Activated naive CD4-positive, alpha-beta T cell treated with anti-CD3 and anti-CD28 coated beads, Interleukin-2, amount 50 U/mL, for 72 hours (primary cell): Measurements from ENCODE around the gene SGMS1. TPM values are rescaled to one million over a fixed set of nuclear protein-coding genes. Genes with fewer than 3 reads are reported as not detected.
A peak's percentile ranks its signal among the peaks of the same experiment; 100 is the strongest.

Experiments
- ATAC-seq, 2 donors: fragments of 150-1000 bp; cut with Tn5 transposase; 2 replicates each; pipeline ENCODE4 v1.10.0; 2021; ENCODE audit warnings: mild to moderate bottlenecking in 2 of 2, moderate library complexity in 2 of 2
- DNase-seq, 2 donors: peaks; one replicate each; pipeline ENCODE4 v3.0.0; 2021 to 2022; ENCODE audit warnings: low spot score in 2 of 2
- H3K27ac Mint-ChIP-seq, 2 donors: one replicate each; pipeline ENCODE4 v1.8.0; 2022; ENCODE audit warnings: mild to moderate bottlenecking in 2 of 2, mixed read lengths in 2 of 2
- H3K36me3 Mint-ChIP-seq, 2 donors: one replicate each; pipeline ENCODE4 v1.8.0; 2022; ENCODE audit warnings: mixed read lengths in 2 of 2
- H3K9me3 Mint-ChIP-seq, 2 donors: one replicate each; pipeline ENCODE4 v1.8.0; 2022; ENCODE audit warnings: mixed read lengths in 2 of 2
- total RNA-seq, 2 donors: library from RNA; stranded (reverse); gene quantifications; one replicate each; pipeline ENCODE4 v1.2.3, GENCODE V29; 2022

The SGMS1 gene
- total RNA-seq, 2 donors from 2014 or later, result 8.1 to 11.2 TPM

DNA sequence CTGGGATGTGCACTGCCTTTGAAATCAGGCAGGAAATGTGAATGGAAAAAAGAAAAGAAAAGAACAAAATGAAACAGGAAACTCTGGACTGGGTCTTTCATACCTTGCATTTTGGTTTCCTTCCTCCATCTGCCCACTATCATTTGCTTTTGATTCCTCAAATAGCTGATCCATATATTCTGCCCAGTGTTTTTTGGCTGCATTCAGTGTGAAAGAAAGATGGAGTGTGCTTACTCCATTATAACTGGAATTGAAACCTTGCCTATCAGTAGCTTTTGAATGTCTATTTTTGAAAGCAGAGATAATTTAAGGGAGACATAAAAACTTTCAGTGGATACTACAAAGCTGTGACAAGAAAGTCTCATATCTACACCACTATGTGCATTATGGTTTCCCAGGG is 308.3 kb downstream of the SGMS1 start:
- H3K27ac Mint-ChIP-seq, result no peak overlapping the region
- H3K9me3 Mint-ChIP-seq, result peaks cover 0 to 3% of the 10 kb centered on the region in 2 donors
- DNase-seq (no peak), ATAC-seq (no peak)
- H3K36me3 Mint-ChIP-seq, result peaks cover 12 to 15% of the 10 kb centered on the region in 2 donors

DNA sequence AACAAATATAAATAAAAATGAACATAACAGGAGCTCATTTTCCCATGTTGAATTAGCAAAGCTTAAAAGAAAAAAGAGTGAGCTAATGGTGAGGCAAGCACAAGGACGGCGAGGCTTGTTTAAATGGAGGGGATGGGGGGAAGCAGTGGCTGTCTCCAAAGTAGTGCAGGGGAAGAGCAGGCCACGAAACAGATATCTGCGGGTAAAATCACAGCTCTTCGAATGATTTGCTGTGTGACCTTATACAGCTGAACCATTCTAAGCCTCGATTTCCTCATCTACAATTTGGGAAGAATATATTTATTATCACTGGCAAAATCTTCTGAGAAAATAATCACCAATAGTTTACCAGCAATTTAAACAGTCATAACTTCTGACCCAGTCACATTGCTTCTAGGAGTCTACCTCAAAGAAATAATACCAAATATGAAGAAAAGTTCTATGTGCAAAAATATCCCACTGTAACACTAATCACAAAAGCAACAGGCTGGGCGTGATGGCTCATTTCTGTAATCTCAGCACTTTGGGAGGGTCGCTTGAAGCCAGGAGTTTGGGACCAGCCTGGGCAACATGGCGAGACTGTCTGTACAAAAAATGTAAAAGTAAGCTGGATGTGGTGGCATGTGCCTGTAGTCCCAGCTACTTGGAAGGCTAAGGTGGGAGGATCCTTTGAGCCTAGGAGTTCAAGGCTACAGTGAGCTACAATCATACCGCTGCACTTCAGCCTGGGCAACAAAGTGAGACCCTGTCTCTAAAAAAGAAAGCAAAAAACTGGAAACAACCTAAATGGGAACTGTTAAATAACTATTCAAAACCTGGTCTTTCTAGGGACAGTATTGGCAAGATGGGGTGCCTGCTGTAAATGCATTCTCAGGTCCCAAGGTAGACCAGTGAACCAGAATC is 309.3 kb downstream of the SGMS1 start:
- Mint-ChIP-seq H3K9me3 (no peaks in the 10 kb centered on the region), H3K36me3 (peaks cover 12 to 20% of the 10 kb centered on the region in 2 donors), H3K27ac (no peak overlapping the region)
- ATAC-seq, result no peak
- no peak for DNase-seq

DNA sequence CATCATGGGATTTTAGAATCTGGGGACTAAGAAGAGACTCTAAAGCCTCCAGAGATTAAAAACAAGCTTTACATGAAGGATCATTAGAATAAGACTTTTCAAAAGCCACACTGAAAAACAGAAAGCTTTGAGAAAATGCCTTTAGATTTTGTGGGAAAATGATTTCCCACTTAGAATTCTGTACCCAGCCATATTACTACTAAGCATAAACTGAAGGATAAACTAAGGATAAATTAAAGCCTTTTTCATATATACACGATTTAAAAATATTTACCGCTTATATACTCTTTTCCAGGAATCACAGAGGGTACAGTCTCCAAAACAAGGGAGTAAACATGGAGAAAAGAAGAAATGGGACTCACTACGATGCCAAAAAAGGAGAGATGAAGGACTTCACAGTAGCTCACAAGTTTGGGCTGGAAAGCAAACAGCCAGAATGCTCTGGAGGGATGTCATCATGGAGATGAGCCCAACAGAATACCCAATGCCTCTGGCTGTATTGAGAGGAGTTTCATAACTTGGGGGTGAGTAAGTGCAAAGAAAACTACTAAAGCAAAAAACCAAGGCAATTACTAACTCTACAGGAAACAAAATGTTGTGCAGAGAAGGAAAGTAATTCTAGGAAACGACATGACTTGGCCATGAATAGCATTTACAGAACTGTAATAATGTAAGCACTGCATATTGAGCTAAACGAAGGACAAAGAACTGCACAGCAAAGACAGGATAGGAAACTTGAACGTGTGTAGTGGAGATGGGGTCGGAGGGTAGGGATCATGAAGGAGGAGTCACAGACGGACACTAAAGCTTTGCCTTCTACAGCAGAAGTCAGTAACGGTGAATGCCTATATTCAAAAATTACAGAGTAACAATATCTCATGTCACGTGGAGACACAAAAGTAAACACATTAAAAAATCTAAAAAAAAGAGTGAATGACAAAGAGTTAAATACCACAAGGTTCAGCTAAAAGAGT is 311.0 kb downstream of the SGMS1 start:
- ATAC-seq (peak in 1 of 2 donors; percentile 72), DNase-seq (no peak)
- no peaks in the 10 kb centered on the region for H3K9me3 Mint-ChIP-seq
- peak overlapping the region in 1 of 2 donors; percentile 33 for H3K27ac Mint-ChIP-seq
- H3K36me3 Mint-ChIP-seq, result peaks cover 12 to 20% of the 10 kb centered on the region in 2 donors

DNA sequence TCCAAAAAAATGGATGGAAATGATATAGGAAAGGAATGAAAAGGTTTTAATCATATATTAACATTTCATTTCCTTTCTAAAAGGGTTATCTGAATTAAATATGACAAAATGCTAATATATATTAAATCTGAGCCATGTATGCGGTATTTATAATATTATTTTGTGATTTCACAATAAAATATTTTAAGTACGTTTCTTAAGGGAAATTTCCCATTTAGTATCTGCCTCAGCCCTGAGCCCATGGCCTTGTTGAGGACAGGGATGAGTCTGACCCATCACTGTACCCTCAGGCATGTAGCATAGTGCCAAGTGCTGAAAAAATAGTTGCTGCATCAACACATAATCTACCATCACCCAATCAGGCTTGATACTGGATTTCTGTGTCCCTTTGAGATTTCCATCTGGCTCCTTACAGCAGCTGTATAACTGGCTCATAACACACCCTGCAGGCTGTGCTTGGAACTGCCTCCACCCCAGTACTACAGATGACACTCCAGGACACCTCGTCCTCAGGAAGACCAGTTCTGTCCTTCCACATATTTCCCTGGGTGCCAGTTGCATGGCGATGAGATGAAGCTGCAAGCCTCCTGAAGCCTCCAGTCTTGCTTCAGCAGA is 313.1 kb downstream of the SGMS1 start:
- Mint-ChIP-seq H3K27ac (no peak overlapping the region), H3K9me3 (no peaks in the 10 kb centered on the region), H3K36me3 (peaks cover 11 to 20% of the 10 kb centered on the region in 2 donors)
- DNase-seq (peak in 1 of 2 donors; percentile 34), ATAC-seq (peak; percentile 50 to 64)

DNA sequence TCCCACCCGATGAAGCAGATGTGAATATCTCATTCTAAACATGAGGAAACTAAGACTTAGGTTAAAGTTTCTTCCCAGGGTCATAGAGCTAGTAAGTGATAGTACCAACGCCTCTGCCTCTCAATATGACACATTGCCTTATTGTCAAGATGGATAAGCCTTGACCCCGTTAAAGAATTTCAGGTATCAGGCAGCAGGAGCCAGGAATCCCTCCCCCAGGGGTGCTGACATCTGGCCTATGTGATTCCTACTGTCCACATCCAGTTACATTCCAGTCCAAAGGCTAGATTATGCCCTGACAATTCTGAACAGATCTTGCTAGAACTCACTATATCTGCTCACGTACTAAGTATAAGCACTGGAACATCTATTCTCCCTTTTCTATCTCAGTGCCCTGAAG is 314.4 kb downstream of the SGMS1 start:
- ATAC-seq (no peak), DNase-seq (no peak)
- H3K27ac Mint-ChIP-seq, result no peak overlapping the region
- peaks cover 8 to 20% of the 10 kb centered on the region in 2 donors for H3K36me3 Mint-ChIP-seq
- no peaks in the 10 kb centered on the region for H3K9me3 Mint-ChIP-seq

- peaks cover 0 to 5% of the 10 kb centered on the region in 2 donors for H3K36me3 Mint-ChIP-seq
- ATAC-seq, result no peak
Measured at GRCh38 chr10:50304660-50305059, 319.1 kb downstream of the SGMS1 start.

GRCh38 chr10:50299948-50300669 is 323.6 kb downstream of the SGMS1 start:
- ATAC-seq (no peak), DNase-seq (no peak)
- no peak overlapping the region for H3K27ac Mint-ChIP-seq
- peaks cover 0 to 5% of the 10 kb centered on the region in 2 donors for H3K36me3 Mint-ChIP-seq
- peaks cover 10 to 12% of the 10 kb centered on the region in 2 donors for H3K9me3 Mint-ChIP-seq

More at GRCh38 chr10:50304660-50305059, 319.1 kb downstream of the SGMS1 start:
- H3K27ac Mint-ChIP-seq, result no peak overlapping the region
- DNase-seq, result no peak
- peaks cover 0 to 4% of the 10 kb centered on the region in 2 donors for H3K9me3 Mint-ChIP-seq

GRCh38 chr10:50295367-50295766 is 328.4 kb downstream of the SGMS1 start:
- ATAC-seq (no peak), DNase-seq (no peak)
- Mint-ChIP-seq H3K36me3 (peaks cover 0 to 5% of the 10 kb centered on the region in 2 donors), H3K27ac (no peak overlapping the region), H3K9me3 (peaks cover 10 to 12% of the 10 kb centered on the region in 2 donors)

DNA sequence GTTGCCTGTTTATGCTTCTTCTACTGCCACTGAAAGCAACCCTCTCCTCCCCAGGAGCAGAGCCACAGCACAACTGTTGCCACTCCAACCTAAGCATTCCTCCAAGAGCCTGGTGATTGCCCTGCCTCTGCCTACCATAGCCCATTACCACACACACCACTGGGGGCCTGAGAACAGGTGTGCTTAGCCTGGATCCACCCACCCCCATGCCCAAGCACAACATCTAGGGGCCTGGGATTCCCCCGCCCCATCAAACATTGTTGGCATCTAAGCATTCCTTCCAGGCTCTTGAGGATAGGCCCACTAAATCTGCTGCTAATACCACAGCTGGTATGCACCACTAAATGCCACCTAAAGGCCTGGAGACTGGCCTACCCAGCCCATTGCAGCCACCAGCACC is 329.2 kb downstream of the SGMS1 start:
- no peak overlapping the region for H3K27ac Mint-ChIP-seq
- H3K9me3 Mint-ChIP-seq, result peaks cover 8 to 10% of the 10 kb centered on the region in 2 donors
- no peaks in the 10 kb centered on the region for H3K36me3 Mint-ChIP-seq
- ATAC-seq (no peak), DNase-seq (no peak)

DNA sequence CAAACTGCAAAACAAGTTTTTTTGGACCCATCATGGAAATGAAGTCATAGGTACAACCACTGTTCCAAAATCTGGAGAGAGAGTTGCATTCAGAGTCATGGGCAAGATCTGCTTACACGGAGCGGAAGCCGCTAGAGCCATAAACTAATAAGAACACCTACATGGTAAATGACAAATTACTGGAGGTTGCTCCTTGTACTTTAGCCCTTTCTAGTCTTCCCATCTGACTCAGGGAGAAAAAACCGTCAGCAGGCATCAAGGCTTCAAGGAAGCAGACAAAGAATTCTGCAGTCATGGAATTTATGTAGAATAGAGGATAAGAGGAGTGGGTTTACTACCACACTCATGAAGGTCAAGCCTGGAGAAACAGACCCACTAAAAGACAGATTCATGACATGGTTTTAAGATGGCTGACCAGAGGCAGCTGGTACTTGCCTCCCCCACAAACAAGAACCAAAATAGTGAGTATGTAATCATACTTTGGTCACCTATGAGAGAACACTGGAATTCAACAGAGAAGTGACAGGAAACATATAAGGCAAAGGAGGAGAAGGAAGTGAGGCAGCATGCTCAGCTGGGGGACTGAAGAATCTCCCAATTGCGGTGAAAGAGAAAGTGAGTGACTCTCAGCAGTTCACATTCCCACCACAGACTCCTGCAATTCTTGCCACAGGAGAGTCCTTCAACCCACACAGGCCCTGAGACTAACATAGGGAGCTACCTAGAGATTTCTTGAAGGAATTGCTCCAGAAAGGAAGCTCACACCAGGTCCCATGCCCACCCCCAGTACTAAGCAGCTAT is 330.0 kb downstream of the SGMS1 start:
- no peak overlapping the region for H3K27ac Mint-ChIP-seq
- H3K36me3 Mint-ChIP-seq, result no peaks in the 10 kb centered on the region
- ATAC-seq (no peak), DNase-seq (no peak)
- peaks cover 5 to 8% of the 10 kb centered on the region in 2 donors for H3K9me3 Mint-ChIP-seq

GRCh38 chr10:50291261-50291850 is 332.4 kb downstream of the SGMS1 start:
- Mint-ChIP-seq H3K9me3 (peaks cover 0 to 4% of the 10 kb centered on the region in 2 donors), H3K36me3 (no peaks in the 10 kb centered on the region)
- DNase-seq, result no peak

GRCh38 chr10:50289196-50289595 is 334.6 kb downstream of the SGMS1 start:
- no peak for ATAC-seq
- H3K9me3 Mint-ChIP-seq, result no peaks in the 10 kb centered on the region
- no peak for DNase-seq
- no peaks in the 10 kb centered on the region for H3K36me3 Mint-ChIP-seq
- H3K27ac Mint-ChIP-seq, result no peak overlapping the region

More at GRCh38 chr10:50291261-50291850, 332.4 kb downstream of the SGMS1 start:
- no peak overlapping the region for H3K27ac Mint-ChIP-seq
- no peak for ATAC-seq

- ATAC-seq (no peak), DNase-seq (no peak)
- H3K36me3 Mint-ChIP-seq, result no peaks in the 10 kb centered on the region
- H3K9me3 Mint-ChIP-seq, result no peaks in the 10 kb centered on the region
- H3K27ac Mint-ChIP-seq, result peak overlapping the region in 1 of 2 donors; percentile 24
Measured at GRCh38 chr10:50286996-50287803, 336.6 kb downstream of the SGMS1 start.

- peaks cover 0 to 4% of the 10 kb centered on the region in 2 donors for H3K36me3 Mint-ChIP-seq
- no peak for ATAC-seq
- DNase-seq, result no peak
- no peak overlapping the region for H3K27ac Mint-ChIP-seq
- no peaks in the 10 kb centered on the region for H3K9me3 Mint-ChIP-seq
Measured at GRCh38 chr10:50286517-50286916, 337.2 kb downstream of the SGMS1 start.
